Thoracic aorta (tissue), 2 donors: ENCODE data around the gene NBEAL2. TPM values are rescaled to one million over a fixed set of nuclear protein-coding genes. Genes with fewer than 3 reads are reported as not detected.
"Not testable (repeated sequence)": the region's sequence is repeated elsewhere in the genome, so short reads cannot be mapped to it uniquely, and the experiment has no call there.

Experiments used
- ATAC-seq: fragments of 150-250 bp; one replicate; pipeline ENCODE4 v1.8.0; 2017; ENCODE audit warnings: low read depth; ENCODE audit not compliant: insufficient number of reproducible peaks, low FRiP score
- DNase-seq: peaks from one replicate; pipeline ENCODE4 v3.0.0-alpha.2; 2020; ENCODE audit warnings: low spot score
- H3K27ac ChIP-seq, 2 donors: fragments of 200-600 bp; sonication (generic); 1 replicate in 1 of 2; 2 replicates in 1 of 2; pipeline ENCODE4 v1.5.1; 2016; ENCODE audit warnings: mild to moderate bottlenecking in 2 of 2, moderate library complexity in 2 of 2
- H3K27me3 ChIP-seq: fragments of 200-600 bp; sonication (generic); replicated peaks from 2 replicates; pipeline ENCODE4 v1.6.0; 2016; ENCODE audit warnings: mild to moderate bottlenecking; ENCODE audit not compliant: insufficient read depth
- H3K36me3 ChIP-seq: fragments of 200-600 bp; sonication (generic); one replicate; pipeline ENCODE4 v1.5.1; 2016
- H3K4me1 ChIP-seq, 2 donors: fragments of 200-600 bp; sonication (generic); 1 replicate in 1 of 2; 2 replicates in 1 of 2; pipeline versions ENCODE4 v1.5.1 to v1.6.0; 2016; ENCODE audit warnings: low read depth in 2 of 2, mild to moderate bottlenecking in 1 of 2; ENCODE audit not compliant: control insufficient read depth in 1 of 2
- H3K4me3 ChIP-seq: fragments of 200-600 bp; sonication (generic); 2 replicates; pipeline ENCODE4 v1.5.1; 2016; ENCODE audit warnings: mild to moderate bottlenecking
- H3K9me3 ChIP-seq: fragments of 200-600 bp; sonication (generic); 2 replicates; pipeline ENCODE4 v1.5.1; 2016
- CTCF ChIP-seq: fragments of 200-600 bp; sonication (generic); IDR thresholded peaks from one replicate; pipeline ENCODE4 v1.5.1; 2019; ENCODE audit warnings: antibody characterized with exemption
- total RNA-seq, 2 donors: library from RNA; depleted of rRNA; stranded (reverse); fragments of >200 nt; gene quantifications; one replicate each; pipeline versions ENCODE4 v1.1.0 to v1.2.3, GENCODE V29; 2016

The NBEAL2 gene
- total RNA-seq, 2 donors from 2014 or later = 39.7 to 48.7 TPM

DNA sequence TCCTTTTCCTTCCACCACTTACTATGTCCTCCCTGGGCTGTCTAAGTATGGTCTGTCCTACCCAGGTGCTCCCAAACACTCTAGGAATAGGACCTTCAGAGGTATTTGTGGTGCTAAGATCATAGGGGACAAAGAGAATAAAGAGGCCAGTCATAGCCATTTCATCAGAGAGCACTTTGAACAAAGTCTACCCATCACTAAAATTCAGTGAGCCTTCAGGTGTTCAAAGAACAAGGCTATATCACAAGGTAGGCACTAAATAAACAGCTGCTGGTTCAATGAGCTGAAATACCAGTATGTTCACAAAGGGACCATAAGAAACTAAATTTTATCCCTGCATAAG, 38.8 kb downstream of the NBEAL2 start:
- TF ChIP-seq CTCF = no peak
- ATAC-seq (no peak), DNase-seq (no peak)
- no peak overlapping the region for H3K4me3 ChIP-seq
- peaks cover 0 to 7% of the 10 kb centered on the region in 2 donors for H3K4me1 ChIP-seq
- H3K36me3 ChIP-seq = peaks cover 31% of the 10 kb centered on the region
- H3K27me3 ChIP-seq = no peaks in the 10 kb centered on the region
- H3K27ac ChIP-seq = no peak overlapping the region
- no peaks in the 10 kb centered on the region for H3K9me3 ChIP-seq

GRCh38 chr3:47019201-47019600, 39.7 kb downstream of the NBEAL2 start:
- peaks cover 0 to 7% of the 10 kb centered on the region in 2 donors for H3K4me1 ChIP-seq
- H3K36me3 ChIP-seq = peaks cover 31% of the 10 kb centered on the region
- no peak for ATAC-seq
- no peak for TF ChIP-seq CTCF
- no peak overlapping the region for H3K27ac ChIP-seq
- no peak for DNase-seq
- H3K4me3 ChIP-seq = no peak overlapping the region
- H3K9me3 ChIP-seq = no peaks in the 10 kb centered on the region
- H3K27me3 ChIP-seq = no peaks in the 10 kb centered on the region

GRCh38 chr3:47020311-47020710, 40.8 kb downstream of the NBEAL2 start:
- no peak overlapping the region for H3K27ac ChIP-seq
- no peak for DNase-seq
- H3K9me3 ChIP-seq = no peaks in the 10 kb centered on the region
- H3K27me3 ChIP-seq = no peaks in the 10 kb centered on the region
- TF ChIP-seq CTCF = no peak
- peaks cover 31% of the 10 kb centered on the region for H3K36me3 ChIP-seq
- ATAC-seq = no peak
- H3K4me3 ChIP-seq = no peak overlapping the region
- H3K4me1 ChIP-seq = peaks cover 0 to 7% of the 10 kb centered on the region in 2 donors

DNA sequence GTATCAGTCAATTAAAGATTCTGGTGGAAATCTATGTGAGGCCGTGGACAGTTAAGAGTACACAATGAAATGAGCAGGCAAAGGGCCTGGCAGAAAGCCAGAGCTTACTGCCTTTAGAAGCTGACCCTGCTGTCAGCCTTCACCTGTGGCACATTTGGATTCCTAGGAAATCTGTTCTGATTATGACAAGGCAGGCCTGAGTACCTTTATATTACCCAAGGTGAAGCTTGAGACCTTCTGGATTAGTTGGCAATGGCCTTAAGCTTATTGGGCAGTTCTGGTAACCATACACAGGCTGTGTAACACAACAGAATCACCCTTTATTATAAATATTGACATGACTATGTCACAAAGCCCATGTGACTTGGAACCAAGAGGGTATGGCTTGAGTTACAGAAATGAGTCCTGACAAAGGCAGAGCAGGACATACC, 43.2 kb downstream of the NBEAL2 start:
- Histone ChIP-seq H3K4me3 (no peak overlapping the region), H3K4me1 (peaks cover 0 to 7% of the 10 kb centered on the region in 2 donors), H3K27ac (no peak overlapping the region), H3K9me3 (no peaks in the 10 kb centered on the region), H3K27me3 (no peaks in the 10 kb centered on the region), H3K36me3 (peaks cover 17% of the 10 kb centered on the region)
- ATAC-seq = no peak
- no peak for TF ChIP-seq CTCF
- DNase-seq = no peak

- no peak for ATAC-seq
- no peaks in the 10 kb centered on the region for H3K27me3 ChIP-seq
These were observed 45.5 kb downstream of the NBEAL2 start for GRCh38 chr3:47024932-47025331.

GRCh38 chr3:47026432-47026831, 47.0 kb downstream of the NBEAL2 start:
- H3K4me1 ChIP-seq, H3K9me3 ChIP-seq, H3K36me3 ChIP-seq, DNase-seq, H3K27ac ChIP-seq, H3K4me3 ChIP-seq, ATAC-seq, H3K27me3 ChIP-seq: not testable (repeated sequence)

More at GRCh38 chr3:47024932-47025331, 45.5 kb downstream of the NBEAL2 start:
- no peak overlapping the region for H3K27ac ChIP-seq
- no peak for DNase-seq
- no peak for TF ChIP-seq CTCF
- H3K9me3 ChIP-seq = no peaks in the 10 kb centered on the region
- H3K4me1 ChIP-seq = peaks cover 0 to 7% of the 10 kb centered on the region in 2 donors
- H3K4me3 ChIP-seq = no peak overlapping the region
- no peaks in the 10 kb centered on the region for H3K36me3 ChIP-seq
